Stimulated activated CD8-positive, alpha-beta memory T cell treated with anti-CD3 and anti-CD28 coated beads, Interleukin-4, amount 100 ng/mL, for 48 hours (primary cell): ENCODE results near the gene TNFRSF12A.

ENCODE experiments used
- DNase-seq: peaks from one replicate; pipeline ENCODE4 v3.0.0-alpha.2; 2020

Gene TNFRSF12A

GRCh38 chr16:3027489-3027795 is 7.3 kb downstream of the TNFRSF12A start:
- no peak for DNase-seq

GRCh38 chr16:3027983-3028715 is 8.0 kb downstream of the TNFRSF12A start:
- DNase-seq: peak; percentile 94

GRCh38 chr16:3028716-3029319 is 8.7 kb downstream of the TNFRSF12A start:
- no peak for DNase-seq

- peak; percentile 64 for DNase-seq
These were observed 9.5 kb downstream of the TNFRSF12A start for GRCh38 chr16:3029491-3030221.

GRCh38 chr16:3030222-3031212 is 10.3 kb downstream of the TNFRSF12A start:
- DNase-seq: no peak

- DNase-seq: no peak
These were observed 12.5 kb downstream of the TNFRSF12A start for GRCh38 chr16:3032624-3033023.

GRCh38 chr16:3035289-3035971 is 15.3 kb downstream of the TNFRSF12A start:
- DNase-seq: no peak

- no peak for DNase-seq
These were observed 16.0 kb downstream of the TNFRSF12A start for GRCh38 chr16:3035972-3036725.

- DNase-seq: no peak
These were observed 16.7 kb downstream of the TNFRSF12A start, which contains the start of gene BICDL2 for GRCh38 chr16:3036726-3037315. TSS of gene BICDL2 (minus strand) at chr16:3036944. CDS start at chr16:3035496, 1,448 bp downstream.

- DNase-seq: no peak
These were observed 18.1 kb downstream of the TNFRSF12A start for GRCh38 chr16:3038256-3038655.

GRCh38 chr16:3038896-3039295 is 18.7 kb downstream of the TNFRSF12A start:
- no peak for DNase-seq

GRCh38 chr16:3042376-3042775 is 22.2 kb downstream of the TNFRSF12A start:
- DNase-seq: no peak

GRCh38 chr16:3044708-3045107 is 24.5 kb downstream of the TNFRSF12A start:
- DNase-seq: no peak

- DNase-seq: no peak
These were observed 25.8 kb downstream of the TNFRSF12A start, which contains the start of gene MMP25 for GRCh38 chr16:3045758-3046640. TSS of gene MMP25 (plus strand) at chr16:3046561. CDS start at chr16:3046918, 357 bp downstream.

- no peak for DNase-seq
These were observed 26.6 kb downstream of the TNFRSF12A start for GRCh38 chr16:3046641-3047386.

GRCh38 chr16:3047387-3047720 is 27.2 kb downstream of the TNFRSF12A start:
- DNase-seq: no peak

GRCh38 chr16:3049921-3050481 is 29.8 kb downstream of the TNFRSF12A start:
- no peak for DNase-seq

- DNase-seq: no peak
These were observed 30.3 kb downstream of the TNFRSF12A start for GRCh38 chr16:3050487-3050886.

GRCh38 chr16:3051009-3051408 is 30.8 kb downstream of the TNFRSF12A start:
- DNase-seq: no peak
